GM23248 (cell line): Measurements from ENCODE around the gene SPTLC1. TPM values are rescaled to one million over a fixed set of nuclear protein-coding genes. Genes with fewer than 3 reads are reported as not detected.

Experiments used
- DNase-seq: peaks from one replicate; pipeline ENCODE4 v3.0.0-alpha.2; 2015
- H2AFZ ChIP-seq: fragments of 200-600 bp; sonication (generic); 2 replicates; pipeline ENCODE4 v1.6.1; 2016; ENCODE audit warnings: antibody characterized with exemption
- H3F3A ChIP-seq: fragments of 200-600 bp; sonication (generic); 2 replicates; pipeline ENCODE4 v1.6.1; 2016; ENCODE audit warnings: mild to moderate bottlenecking, antibody characterized with exemption, mixed run types; ENCODE audit not compliant: insufficient read depth
- H3K27ac ChIP-seq: fragments of 200-600 bp; sonication (generic); 2 replicates; pipeline ENCODE4 v1.5.1; 2016; ENCODE audit warnings: mild to moderate bottlenecking
- H3K27me3 ChIP-seq: fragments of 200-600 bp; sonication (generic); replicated peaks from 2 replicates; pipeline ENCODE4 v1.6.1; 2016; ENCODE audit warnings: mild to moderate bottlenecking; ENCODE audit not compliant: insufficient read depth
- H3K36me3 ChIP-seq: fragments of 200-600 bp; sonication (generic); 2 replicates; pipeline ENCODE4 v1.6.1; 2016; ENCODE audit warnings: low read depth, mild to moderate bottlenecking
- H3K4me1 ChIP-seq: fragments of 200-600 bp; sonication (generic); 2 replicates; pipeline ENCODE4 v1.6.1; 2016; ENCODE audit warnings: mild to moderate bottlenecking; ENCODE audit not compliant: insufficient read depth
- H3K4me2 ChIP-seq: fragments of 200-600 bp; sonication (generic); one replicate; pipeline ENCODE4 v1.6.1; 2016; ENCODE audit warnings: mild to moderate bottlenecking; ENCODE audit not compliant: unreplicated experiment
- H3K4me3 ChIP-seq: fragments of 200-600 bp; sonication (generic); 2 replicates; pipeline ENCODE4 v1.5.1; 2016; ENCODE audit warnings: mild to moderate bottlenecking
- H3K79me2 ChIP-seq: fragments of 200-600 bp; sonication (generic); 2 replicates; pipeline ENCODE4 v1.6.1; 2016; ENCODE audit warnings: mild to moderate bottlenecking; ENCODE audit not compliant: insufficient read depth
- H3K9ac ChIP-seq: fragments of 200-600 bp; sonication (generic); 2 replicates; pipeline ENCODE4 v1.6.1; 2016; ENCODE audit warnings: mild to moderate bottlenecking
- H3K9me2 ChIP-seq: fragments of 200-600 bp; sonication (generic); 2 replicates; pipeline ENCODE4 v1.6.1; 2016; ENCODE audit warnings: mixed run types, mild to moderate bottlenecking, moderate library complexity; ENCODE audit not compliant: insufficient read depth
- H3K9me3 ChIP-seq: fragments of 200-600 bp; sonication (generic); one replicate; pipeline ENCODE4 v1.6.1; 2017; ENCODE audit warnings: low read depth
- H4K20me1 ChIP-seq: fragments of 200-600 bp; sonication (generic); 2 replicates; pipeline ENCODE4 v1.6.0; 2016; ENCODE audit not compliant: insufficient read depth
- EZH2 ChIP-seq: fragments of 200-600 bp; sonication (generic); IDR thresholded peaks from 2 replicates; pipeline ENCODE4 v1.6.1; 2018; ENCODE audit warnings: antibody characterized with exemption, mild to moderate bottlenecking; ENCODE audit not compliant: insufficient read depth, poor library complexity, severe bottlenecking
- EZH2phosphoT487 ChIP-seq: fragments of 200-600 bp; sonication (generic); IDR thresholded peaks from 2 replicates; pipeline ENCODE4 v1.6.1; 2018; ENCODE audit warnings: antibody characterized with exemption, moderate library complexity, mild to moderate bottlenecking, low read depth; ENCODE audit not compliant: insufficient read depth
- WGBS, 2 experiments: methylation state at CpG; one replicate each; pipeline ENCODE4 v1.1.6; 2015 to 2017; ENCODE audit warnings: low lambda C conversion rate in 2 of 2, low coverage in 1 of 2; ENCODE audit errors: missing lambda C conversion rate in 2 of 2; 5-methylcytosine and 5-hydroxymethylcytosine counted together
- in situ Hi-C: fragments of 300-500 bp; cut with MboI; formaldehyde crosslinking; loops from 2 replicates; pipeline ENCODE4 v1.15.0; 2020
- polyA plus RNA-seq: library from polyadenylated mRNA; unstranded; fragments of >200 nt; fragmentation: Nextera tagmentation; extraction: Ambion mirVana; gene quantifications from 2 replicates; pipeline ENCODE4 v1.2.1, GENCODE V29; 2016
- total RNA-seq: library from RNA; depleted of rRNA; stranded (reverse); fragments of >200 nt; shearing (Covaris generic); gene quantifications from 2 replicates; pipeline ENCODE4 v1.2.3, GENCODE V29; 2014

SPTLC1 gene
- total and polyA plus RNA-seq, 2 experiments from 2014 or later, result 115 to 142 TPM

- in situ Hi-C loops, result no loop called here
- H3K27ac ChIP-seq, result no peak overlapping the region
- no peak overlapping the region for H3K9ac ChIP-seq
- no peaks in the 10 kb centered on the region for H4K20me1 ChIP-seq
- peaks cover 10% of the 10 kb centered on the region for H3K9me3 ChIP-seq
- H2AFZ ChIP-seq, result no peak overlapping the region
- no peak for DNase-seq
- H3K9me2 ChIP-seq, result no peaks in the 10 kb centered on the region
- H3K79me2 ChIP-seq, result peaks cover 65% of the 10 kb centered on the region
- no peaks in the 10 kb centered on the region for H3K27me3 ChIP-seq
- H3K4me3 ChIP-seq, result no peak overlapping the region
- no peak overlapping the region for H3K4me2 ChIP-seq
- H3F3A ChIP-seq, result peaks cover 8% of the 10 kb centered on the region; the same call in 1 of the 2 replicates
- H3K36me3 ChIP-seq, result peaks cover 50% of the 10 kb centered on the region
- TF ChIP-seq EZH2phosphoT487, result no peak
- TF ChIP-seq EZH2, result no peak
- H3K4me1 ChIP-seq, result no peaks in the 10 kb centered on the region
Measured at GRCh38 chr9:92058026-92058425, 57.2 kb downstream of the SPTLC1 start.

- Histone ChIP-seq H3K36me3 (peaks cover 46% of the 10 kb centered on the region), H3K4me1 (no peaks in the 10 kb centered on the region), H3K9me2 (no peaks in the 10 kb centered on the region), H2AFZ (no peak overlapping the region), H3K4me2 (no peak overlapping the region), H3K9me3 (peaks cover 10% of the 10 kb centered on the region), H3K27ac (no peak overlapping the region), H3K9ac (no peak overlapping the region), H3K27me3 (no peaks in the 10 kb centered on the region), H4K20me1 (no peaks in the 10 kb centered on the region), H3F3A (peaks cover under 1% of the 10 kb centered on the region; the same call in 1 of the 2 replicates), H3K79me2 (peaks cover 61% of the 10 kb centered on the region), H3K4me3 (no peak overlapping the region)
- TF ChIP-seq EZH2 (no peak), EZH2phosphoT487 (no peak)
- no peak for DNase-seq
- WGBS, 2 experiments, result 92 to 100% methylated on average over 1 of the region's 1 CpG
- in situ Hi-C loops, result no loop called here
Measured at GRCh38 chr9:92057226-92057625, 58.0 kb downstream of the SPTLC1 start.

GRCh38 chr9:92055624-92056023, 59.6 kb downstream of the SPTLC1 start:
- Histone ChIP-seq H2AFZ (no peak overlapping the region), H4K20me1 (no peaks in the 10 kb centered on the region), H3K36me3 (peaks cover 35% of the 10 kb centered on the region), H3K4me1 (no peaks in the 10 kb centered on the region), H3F3A (no peaks in the 10 kb centered on the region), H3K4me3 (no peak overlapping the region), H3K4me2 (no peak overlapping the region), H3K27me3 (no peaks in the 10 kb centered on the region), H3K27ac (no peak overlapping the region), H3K9me3 (no peaks in the 10 kb centered on the region), H3K9ac (no peak overlapping the region), H3K79me2 (peaks cover 49% of the 10 kb centered on the region), H3K9me2 (no peaks in the 10 kb centered on the region)
- TF ChIP-seq EZH2 (no peak), EZH2phosphoT487 (no peak)
- in situ Hi-C loops, result no loop called here
- WGBS, 2 experiments, result 95% methylated on average over 2 of the region's 2 CpGs
- DNase-seq, result no peak

- Histone ChIP-seq H3K79me2 (peaks cover 14% of the 10 kb centered on the region; the same call in 1 of the 2 replicates), H3K4me3 (no peak overlapping the region), H2AFZ (no peak overlapping the region), H3K9me3 (no peaks in the 10 kb centered on the region), H3K27me3 (no peaks in the 10 kb centered on the region), H3K9ac (no peak overlapping the region), H3K27ac (no peak overlapping the region), H3K4me1 (no peaks in the 10 kb centered on the region), H3F3A (no peaks in the 10 kb centered on the region), H4K20me1 (no peaks in the 10 kb centered on the region), H3K36me3 (peaks cover 57% of the 10 kb centered on the region), H3K9me2 (no peaks in the 10 kb centered on the region), H3K4me2 (no peak overlapping the region)
- no peak for TF ChIP-seq EZH2
- TF ChIP-seq EZH2phosphoT487, result no peak
- in situ Hi-C loops, result no loop called here
- 96% methylated on average over 12 of the region's 12 CpGs for WGBS, 2 experiments
- no peak for DNase-seq
Measured at GRCh38 chr9:92048924-92049625, 66.1 kb downstream of the SPTLC1 start.

- H3K27ac ChIP-seq, result no peak overlapping the region
- no peak for DNase-seq
- no peaks in the 10 kb centered on the region for H3K4me1 ChIP-seq
- H3F3A ChIP-seq, result no peaks in the 10 kb centered on the region
- no peaks in the 10 kb centered on the region for H3K27me3 ChIP-seq
- H3K4me3 ChIP-seq, result no peak overlapping the region
- no peak overlapping the region for H3K4me2 ChIP-seq
- H3K9me3 ChIP-seq, result no peaks in the 10 kb centered on the region
- H3K9me2 ChIP-seq, result no peaks in the 10 kb centered on the region
- H4K20me1 ChIP-seq, result no peaks in the 10 kb centered on the region
- WGBS, 2 experiments, result 97 to 98% methylated on average over 3 of the region's 3 CpGs
- H3K9ac ChIP-seq, result no peak overlapping the region
- in situ Hi-C loops, result no loop called here
- no peak overlapping the region for H2AFZ ChIP-seq
- peaks cover 60% of the 10 kb centered on the region for H3K36me3 ChIP-seq
- TF ChIP-seq EZH2, result no peak
- TF ChIP-seq EZH2phosphoT487, result no peak
- peaks cover 4% of the 10 kb centered on the region; the same call in 1 of the 2 replicates for H3K79me2 ChIP-seq
Measured at GRCh38 chr9:92047500-92047899, 67.7 kb downstream of the SPTLC1 start.
